Keratinocyte (primary cell): ENCODE measurements around the gene ANKDD1A.

Experiments
- CTCF ChIP-seq, 3 experiments: IDR thresholded peaks in 1 of 3; conservative IDR thresholded peaks in 1 of 3; optimal IDR thresholded peaks in 1 of 3; 2 replicates in 2 of 3; 3 replicates in 1 of 3; pipeline versions ENCODE3 to v1.5.1; 2011; ENCODE audit warnings: low read length in 3 of 3, mild to moderate bottlenecking in 3 of 3, moderate library complexity in 2 of 3, control low read depth in 1 of 3, inconsistent platforms in 1 of 3; ENCODE audit not compliant: insufficient read depth in 2 of 3; ENCODE audit errors: extremely low read depth in 1 of 3
- EZH2 ChIP-seq: IDR thresholded peaks from one replicate; pipeline ENCODE4 v1.6.1; 2012; ENCODE audit warnings: inconsistent platforms, mild to moderate bottlenecking, low read length, moderate library complexity

- TF ChIP-seq EZH2 (no peak), CTCF (optimal IDR thresholded peaks at IDR 0.05 in 1 of 3, IDR thresholded peaks at IDR 0.05 in 1 of 3, conservative IDR thresholded peaks at IDR 0.05 in 1 of 3; ENCODE audit: extremely low read depth in 1 of 3, insufficient read depth in 2 of 3, low read length in 3 of 3) (no peak)
Measured at GRCh38 chr15:64883100-64883581, 28.6 kb upstream of the ANKDD1A start.
